Hepatocyte (in vitro differentiated cells): ENCODE results near the gene TRIM63. TPM values are rescaled to one million over a fixed set of nuclear protein-coding genes. Genes with fewer than 3 reads are reported as not detected.

Experiments
- DNase-seq: peaks from one replicate; pipeline ENCODE4 v3.0.0-alpha.2; 2016; ENCODE audit warnings: low spot score
- H2AFZ ChIP-seq: fragments of 200-600 bp; sonication (generic); 2 replicates; pipeline ENCODE4 v1.6.0; 2016; ENCODE audit warnings: antibody characterized with exemption, mild to moderate bottlenecking
- H3K27ac ChIP-seq: fragments of 200-600 bp; sonication (generic); 2 replicates; pipeline ENCODE4 v1.5.1; 2016; ENCODE audit warnings: mild to moderate bottlenecking
- H3K27me3 ChIP-seq: fragments of 200-600 bp; sonication (generic); 2 replicates; pipeline ENCODE4 v1.6.1; 2016
- H3K36me3 ChIP-seq: fragments of 200-600 bp; sonication (generic); replicated peaks from 2 replicates; pipeline ENCODE4 v1.5.1; 2016; ENCODE audit warnings: low read depth; ENCODE audit not compliant: insufficient read depth
- H3K4me1 ChIP-seq: fragments of 200-600 bp; sonication (generic); 2 replicates; pipeline ENCODE4 v1.5.1; 2016; ENCODE audit warnings: mild to moderate bottlenecking, moderate library complexity; ENCODE audit not compliant: insufficient read depth
- H3K4me2 ChIP-seq: fragments of 200-600 bp; sonication (generic); 2 replicates; pipeline ENCODE4 v1.6.0; 2016
- H3K4me3 ChIP-seq: fragments of 200-600 bp; sonication (generic); 2 replicates; pipeline ENCODE4 v1.5.1; 2016; ENCODE audit warnings: mild to moderate bottlenecking
- H3K79me2 ChIP-seq: fragments of 200-600 bp; sonication (generic); 2 replicates; pipeline ENCODE4 v1.6.0; 2017; ENCODE audit warnings: mild to moderate bottlenecking
- H3K9me2 ChIP-seq: fragments of 200-600 bp; sonication (generic); replicated peaks from 2 replicates; pipeline ENCODE4 v1.6.0; 2017; ENCODE audit warnings: mild to moderate bottlenecking; ENCODE audit not compliant: insufficient read depth
- H3K9me3 ChIP-seq: fragments of 200-600 bp; sonication (generic); 2 replicates; pipeline ENCODE4 v1.5.1; 2016; ENCODE audit warnings: low read depth, mild to moderate bottlenecking
- H4K20me1 ChIP-seq: fragments of 200-600 bp; sonication (generic); 2 replicates; pipeline ENCODE4 v1.6.0; 2016; ENCODE audit warnings: mild to moderate bottlenecking; ENCODE audit not compliant: insufficient read depth, poor library complexity, severe bottlenecking
- EZH2 ChIP-seq: fragments of 200-600 bp; sonication (generic); IDR thresholded peaks from 2 replicates; pipeline ENCODE4 v1.6.1; 2016; ENCODE audit warnings: antibody characterized with exemption, mild to moderate bottlenecking, borderline replicate concordance
- EZH2phosphoT487 ChIP-seq: fragments of 200-600 bp; sonication (generic); IDR thresholded peaks from one replicate; pipeline ENCODE4 v1.6.1; 2018; ENCODE audit warnings: antibody characterized with exemption, mild to moderate bottlenecking, low read depth, moderate library complexity; ENCODE audit not compliant: unreplicated experiment, severe bottlenecking
- WGBS: methylation state at CpG from one replicate; pipeline ENCODE4 v1.1.6; 2016; ENCODE audit warnings: low lambda C conversion rate; ENCODE audit errors: missing lambda C conversion rate; 5-methylcytosine and 5-hydroxymethylcytosine counted together
- polyA plus RNA-seq: library from polyadenylated mRNA; unstranded; fragments of >200 nt; fragmentation: Nextera tagmentation; extraction: Ambion mirVana; gene quantifications from 2 replicates; pipeline ENCODE4 v1.2.1, GENCODE V29; 2016
- total RNA-seq: library from RNA; depleted of rRNA; stranded (reverse); fragments of >200 nt; gene quantifications from 2 replicates; pipeline ENCODE4 v1.2.3, GENCODE V29; 2014
- TF ChIP-seq, protein P1 (sequence below): fragments of 200-600 bp; sonication (generic); IDR thresholded peaks from 2 replicates; pipeline ENCODE4 v1.5.1; 2016; ENCODE audit warnings: antibody characterized with exemption, mild to moderate bottlenecking; ENCODE audit not compliant: poor library complexity

Gene TRIM63
- total and polyA plus RNA-seq, 2 experiments from 2014 or later: 2.9 to 8.2 TPM

GRCh38 chr1:26044414-26044813 lies 23.0 kb downstream of the TRIM63 start:
- Histone ChIP-seq H3K4me3 (no peak overlapping the region), H3K9me3 (no peaks in the 10 kb centered on the region), H3K36me3 (no peaks in the 10 kb centered on the region), H3K27ac (no peak overlapping the region), H3K4me2 (peak overlapping the region; percentile 90), H3K4me1 (peaks cover 18% of the 10 kb centered on the region), H4K20me1 (no peaks in the 10 kb centered on the region), H2AFZ (no peak overlapping the region), H3K27me3 (peaks cover 59% of the 10 kb centered on the region), H3K9me2 (no peaks in the 10 kb centered on the region), H3K79me2 (no peaks in the 10 kb centered on the region)
- 98% methylated on average over 3 of the region's 3 CpGs for WGBS
- DNase-seq: no peak
- TF ChIP-seq EZH2 (no peak), EZH2phosphoT487 (no peak)
- TF ChIP-seq, protein P1, sequence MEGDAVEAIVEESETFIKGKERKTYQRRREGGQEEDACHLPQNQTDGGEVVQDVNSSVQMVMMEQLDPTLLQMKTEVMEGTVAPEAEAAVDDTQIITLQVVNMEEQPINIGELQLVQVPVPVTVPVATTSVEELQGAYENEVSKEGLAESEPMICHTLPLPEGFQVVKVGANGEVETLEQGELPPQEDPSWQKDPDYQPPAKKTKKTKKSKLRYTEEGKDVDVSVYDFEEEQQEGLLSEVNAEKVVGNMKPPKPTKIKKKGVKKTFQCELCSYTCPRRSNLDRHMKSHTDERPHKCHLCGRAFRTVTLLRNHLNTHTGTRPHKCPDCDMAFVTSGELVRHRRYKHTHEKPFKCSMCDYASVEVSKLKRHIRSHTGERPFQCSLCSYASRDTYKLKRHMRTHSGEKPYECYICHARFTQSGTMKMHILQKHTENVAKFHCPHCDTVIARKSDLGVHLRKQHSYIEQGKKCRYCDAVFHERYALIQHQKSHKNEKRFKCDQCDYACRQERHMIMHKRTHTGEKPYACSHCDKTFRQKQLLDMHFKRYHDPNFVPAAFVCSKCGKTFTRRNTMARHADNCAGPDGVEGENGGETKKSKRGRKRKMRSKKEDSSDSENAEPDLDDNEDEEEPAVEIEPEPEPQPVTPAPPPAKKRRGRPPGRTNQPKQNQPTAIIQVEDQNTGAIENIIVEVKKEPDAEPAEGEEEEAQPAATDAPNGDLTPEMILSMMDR: no peak

- Histone ChIP-seq H3K4me3 (no peak overlapping the region), H3K9me2 (no peaks in the 10 kb centered on the region), H4K20me1 (no peaks in the 10 kb centered on the region), H3K36me3 (no peaks in the 10 kb centered on the region), H3K4me2 (no peak overlapping the region), H3K27ac (no peak overlapping the region), H3K79me2 (no peaks in the 10 kb centered on the region), H3K27me3 (peaks cover 58% of the 10 kb centered on the region), H3K4me1 (peaks cover 14% of the 10 kb centered on the region), H2AFZ (no peak overlapping the region), H3K9me3 (no peaks in the 10 kb centered on the region)
- WGBS: 84% methylated on average over 2 of the region's 2 CpGs
- TF ChIP-seq EZH2phosphoT487 (no peak), EZH2 (no peak)
- TF ChIP-seq, protein P1: no peak
- no peak for DNase-seq
Observed at GRCh38 chr1:26043765-26044164, 23.7 kb downstream of the TRIM63 start.

DNA sequence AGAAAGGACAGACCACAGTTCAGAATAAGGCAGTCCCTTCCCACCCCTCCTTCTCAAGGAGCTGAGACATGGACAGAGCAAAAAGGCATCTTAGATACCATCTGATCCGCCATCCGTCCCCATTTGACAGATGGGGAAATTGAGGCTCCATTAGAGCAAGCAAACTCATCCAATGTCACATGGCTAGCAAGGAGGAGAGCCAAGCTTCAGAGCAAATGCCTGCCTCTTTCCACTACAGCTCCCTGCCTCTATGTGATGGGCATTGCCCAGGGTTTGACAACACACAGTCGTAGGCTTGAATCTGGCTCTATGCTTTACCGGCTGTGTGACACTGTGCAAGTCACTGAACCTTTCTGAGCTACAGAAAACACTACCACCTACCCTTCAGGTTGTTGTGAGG lies 25.5 kb downstream of the TRIM63 start:
- peaks cover 16% of the 10 kb centered on the region for H3K4me1 ChIP-seq
- no peaks in the 10 kb centered on the region for H3K36me3 ChIP-seq
- DNase-seq: no peak
- no peaks in the 10 kb centered on the region for H4K20me1 ChIP-seq
- H2AFZ ChIP-seq: no peak overlapping the region
- no peaks in the 10 kb centered on the region for H3K79me2 ChIP-seq
- H3K9me3 ChIP-seq: no peaks in the 10 kb centered on the region
- TF ChIP-seq, protein P1: no peak
- TF ChIP-seq EZH2: no peak
- no peak for TF ChIP-seq EZH2phosphoT487
- peaks cover 41% of the 10 kb centered on the region for H3K27me3 ChIP-seq
- H3K4me2 ChIP-seq: no peak overlapping the region
- H3K27ac ChIP-seq: no peak overlapping the region
- no peak overlapping the region for H3K4me3 ChIP-seq
- no peaks in the 10 kb centered on the region for H3K9me2 ChIP-seq
- WGBS: 81% methylated on average over 4 of the region's 4 CpGs

- no peaks in the 10 kb centered on the region for H3K9me2 ChIP-seq
- no peaks in the 10 kb centered on the region for H3K9me3 ChIP-seq
- peaks cover 15% of the 10 kb centered on the region for H3K4me1 ChIP-seq
- H3K36me3 ChIP-seq: no peaks in the 10 kb centered on the region
- H3K27ac ChIP-seq: no peak overlapping the region
- H3K27me3 ChIP-seq: peaks cover 35% of the 10 kb centered on the region
- TF ChIP-seq EZH2 (no peak), EZH2phosphoT487 (no peak)
- TF ChIP-seq, protein P1: no peak
- H4K20me1 ChIP-seq: no peaks in the 10 kb centered on the region
- no peak overlapping the region for H3K4me2 ChIP-seq
- no peak overlapping the region for H2AFZ ChIP-seq
- no peak for DNase-seq
- no peak overlapping the region for H3K4me3 ChIP-seq
- H3K79me2 ChIP-seq: no peaks in the 10 kb centered on the region
- WGBS: 89% methylated on average over 7 of the region's 7 CpGs
Observed at GRCh38 chr1:26041401-26041800, 26.0 kb downstream of the TRIM63 start.
